Activated naive CD4-positive, alpha-beta T cell treated with anti-CD3 and anti-CD28 coated beads for 36 hours (primary cell): ENCODE measurements around the gene PCCA. TPM values are rescaled to one million over a fixed set of nuclear protein-coding genes. Genes with fewer than 3 reads are reported as not detected.

Experiments
- CTCF ChIA-PET: fragments of 350-600 bp; sonication (Branson Sonifier 250); formaldehyde crosslinking; loops from one replicate; lab custom pipeline; 2021; ENCODE audit warnings: antibody characterized with exemption; lab: Charles Lee
- DNase-seq: peaks from one replicate; pipeline ENCODE4 v3.0.0-alpha.2; 2020
- H3K27ac Mint-ChIP-seq: one replicate; pipeline ENCODE4 v1.8.0; 2021; ENCODE audit warnings: mild to moderate bottlenecking, mixed read lengths
- H3K27me3 Mint-ChIP-seq: one replicate; pipeline ENCODE4 v1.8.0; 2021; ENCODE audit warnings: low read depth, mixed read lengths
- H3K36me3 Mint-ChIP-seq: one replicate; pipeline ENCODE4 v1.8.0; 2021; ENCODE audit warnings: low read depth, mixed read lengths
- H3K4me1 Mint-ChIP-seq: one replicate; pipeline ENCODE4 v1.8.0; 2021; ENCODE audit warnings: low read depth, mixed read lengths
- H3K4me3 Mint-ChIP-seq: one replicate; pipeline ENCODE4 v1.8.0; 2021; ENCODE audit warnings: mild to moderate bottlenecking, moderate library complexity, mixed read lengths
- H3K9me3 Mint-ChIP-seq: one replicate; pipeline ENCODE4 v1.8.0; 2021; ENCODE audit warnings: mixed read lengths
- intact Hi-C: fragments of 100-400 bp; cut with micrococcal nuclease; formaldehyde crosslinking; loops from one replicate; pipeline ENCODE4 v1.15.1; 2023
- total RNA-seq, 2 experiments: library from RNA; stranded (reverse); gene quantifications; one replicate each; pipeline ENCODE4 v1.2.3, GENCODE V29; 2021

PCCA gene
- total RNA-seq, 2 experiments from 2014 or later, result 6.8 to 8.1 TPM

GRCh38 chr13:100392709-100393630 lies 304.1 kb downstream of the PCCA start:
- peaks cover 24% of the 10 kb centered on the region for H3K4me1 Mint-ChIP-seq
- intact Hi-C loops, result loop anchor here (1.0 to 10.0 kb wide), 7 partner anchors 30 to 1234 kb away; partner anchors contain the start of genes GGACT and TMTC4
- H3K27me3 Mint-ChIP-seq, result no peaks in the 10 kb centered on the region
- H3K27ac Mint-ChIP-seq, result no peak overlapping the region
- CTCF ChIA-PET, result no interaction called here
- H3K9me3 Mint-ChIP-seq, result no peaks in the 10 kb centered on the region
- no peaks in the 10 kb centered on the region for H3K36me3 Mint-ChIP-seq
- peak; percentile 88 for DNase-seq
- no peak overlapping the region for H3K4me3 Mint-ChIP-seq

GRCh38 chr13:100394005-100394695 lies 305.3 kb downstream of the PCCA start:
- Mint-ChIP-seq H3K27ac (peak overlapping the region; percentile 20), H3K4me1 (peaks cover 24% of the 10 kb centered on the region), H3K27me3 (no peaks in the 10 kb centered on the region), H3K36me3 (no peaks in the 10 kb centered on the region), H3K4me3 (no peak overlapping the region), H3K9me3 (no peaks in the 10 kb centered on the region)
- DNase-seq, result peak; percentile 32
- CTCF ChIA-PET, result no interaction called here
- intact Hi-C loops, result loop anchor here (1.0 to 10.0 kb wide), 7 partner anchors 25 to 1233 kb away; partner anchors contain the start of gene TMTC4

GRCh38 chr13:100395698-100396373 lies 306.9 kb downstream of the PCCA start:
- H3K36me3 Mint-ChIP-seq, result peaks cover 7% of the 10 kb centered on the region
- no peak for DNase-seq
- H3K9me3 Mint-ChIP-seq, result peaks cover 2% of the 10 kb centered on the region
- intact Hi-C loops, result loop anchor here (10.0 kb wide), 1 partner anchor 279 kb away; the partner anchor contains the start of gene TMTC4
- H3K27ac Mint-ChIP-seq, result no peak overlapping the region
- no peaks in the 10 kb centered on the region for H3K27me3 Mint-ChIP-seq
- H3K4me3 Mint-ChIP-seq, result no peak overlapping the region
- CTCF ChIA-PET, result interaction anchor here (0.6 kb wide), 1 partner anchor 192 kb away, joined by 3 read pairs; no protein-coding TSS in a partner anchor
- peaks cover 24% of the 10 kb centered on the region for H3K4me1 Mint-ChIP-seq

- Mint-ChIP-seq H3K36me3 (peaks cover 11% of the 10 kb centered on the region), H3K9me3 (peaks cover 2% of the 10 kb centered on the region), H3K4me1 (peaks cover 24% of the 10 kb centered on the region), H3K27me3 (no peaks in the 10 kb centered on the region), H3K4me3 (no peak overlapping the region), H3K27ac (no peak overlapping the region)
- no peak for DNase-seq
- intact Hi-C loops, result loop anchor here (10.0 kb wide), 1 partner anchor 278 kb away; the partner anchor contains the start of gene TMTC4
- CTCF ChIA-PET, result no interaction called here
Measured at GRCh38 chr13:100396776-100397175, 307.9 kb downstream of the PCCA start.

GRCh38 chr13:100397627-100398026 lies 308.7 kb downstream of the PCCA start:
- CTCF ChIA-PET, result no interaction called here
- Mint-ChIP-seq H3K36me3 (peaks cover 13% of the 10 kb centered on the region), H3K9me3 (peaks cover 4% of the 10 kb centered on the region), H3K27ac (no peak overlapping the region), H3K4me1 (peaks cover 19% of the 10 kb centered on the region), H3K27me3 (no peaks in the 10 kb centered on the region), H3K4me3 (no peak overlapping the region)
- intact Hi-C loops, result loop anchor here (10.0 kb wide), 1 partner anchor 277 kb away; the partner anchor contains the start of gene TMTC4
- DNase-seq, result no peak

GRCh38 chr13:100398360-100398759 lies 309.5 kb downstream of the PCCA start:
- Mint-ChIP-seq H3K4me3 (no peak overlapping the region), H3K4me1 (peaks cover 13% of the 10 kb centered on the region), H3K27ac (no peak overlapping the region), H3K27me3 (no peaks in the 10 kb centered on the region), H3K9me3 (peaks cover 10% of the 10 kb centered on the region), H3K36me3 (peaks cover 20% of the 10 kb centered on the region)
- CTCF ChIA-PET, result no interaction called here
- intact Hi-C loops, result loop anchor here (10.0 kb wide), 1 partner anchor 276 kb away; the partner anchor contains the start of gene TMTC4
- DNase-seq, result no peak

GRCh38 chr13:100399455-100399854 lies 310.6 kb downstream of the PCCA start:
- Mint-ChIP-seq H3K9me3 (peaks cover 16% of the 10 kb centered on the region), H3K4me1 (peaks cover 4% of the 10 kb centered on the region), H3K27ac (no peak overlapping the region), H3K36me3 (peaks cover 28% of the 10 kb centered on the region), H3K4me3 (no peak overlapping the region), H3K27me3 (no peaks in the 10 kb centered on the region)
- intact Hi-C loops, result loop anchor here (10.0 kb wide), 1 partner anchor 275 kb away; the partner anchor contains the start of gene TMTC4
- CTCF ChIA-PET, result no interaction called here
- DNase-seq, result no peak

- Mint-ChIP-seq H3K4me3 (no peak overlapping the region), H3K4me1 (no peaks in the 10 kb centered on the region), H3K27ac (no peak overlapping the region), H3K27me3 (no peaks in the 10 kb centered on the region), H3K9me3 (peaks cover 31% of the 10 kb centered on the region), H3K36me3 (peaks cover 38% of the 10 kb centered on the region)
- intact Hi-C loops, result no loop called here
- DNase-seq, result no peak
- CTCF ChIA-PET, result no interaction called here
Measured at GRCh38 chr13:100403675-100404074, 314.8 kb downstream of the PCCA start.

- intact Hi-C loops, result no loop called here
- DNase-seq, result no peak
Measured at GRCh38 chr13:100409132-100409531, 320.2 kb downstream of the PCCA start.

GRCh38 chr13:100423375-100423774 lies 334.5 kb downstream of the PCCA start:
- H3K4me3 Mint-ChIP-seq, result no peak overlapping the region
- peaks cover 7% of the 10 kb centered on the region for H3K4me1 Mint-ChIP-seq
- H3K27ac Mint-ChIP-seq, result peak overlapping the region; percentile 61
- DNase-seq, result no peak
- H3K27me3 Mint-ChIP-seq, result no peaks in the 10 kb centered on the region
- H3K36me3 Mint-ChIP-seq, result peaks cover 10% of the 10 kb centered on the region
- CTCF ChIA-PET, result interaction anchor here (1.2 kb wide), 1 partner anchor 173 kb away, joined by 5 read pairs; no protein-coding TSS in a partner anchor
- no peaks in the 10 kb centered on the region for H3K9me3 Mint-ChIP-seq
- intact Hi-C loops, result loop anchor here (1.0 kb wide), 1 partner anchor 31 kb away; no protein-coding TSS in a partner anchor

More at GRCh38 chr13:100409132-100409531, 320.2 kb downstream of the PCCA start:
- Mint-ChIP-seq H3K36me3 (peaks cover 25% of the 10 kb centered on the region), H3K4me3 (no peak overlapping the region), H3K27ac (no peak overlapping the region), H3K4me1 (no peaks in the 10 kb centered on the region), H3K9me3 (peaks cover 34% of the 10 kb centered on the region), H3K27me3 (no peaks in the 10 kb centered on the region)
- CTCF ChIA-PET, result no interaction called here

- intact Hi-C loops, result loop anchor here (1.0 kb wide), 1 partner anchor 11 kb away; no protein-coding TSS in a partner anchor
- Mint-ChIP-seq H3K36me3 (peaks cover 24% of the 10 kb centered on the region), H3K4me3 (no peak overlapping the region), H3K4me1 (peaks cover 4% of the 10 kb centered on the region), H3K27me3 (no peaks in the 10 kb centered on the region), H3K27ac (no peak overlapping the region), H3K9me3 (no peaks in the 10 kb centered on the region)
- CTCF ChIA-PET, result interaction anchor here (0.6 kb wide), 1 partner anchor 414 kb away, joined by 3 read pairs; no protein-coding TSS in a partner anchor
- no peak for DNase-seq
Measured at GRCh38 chr13:100428986-100429385, 340.1 kb downstream of the PCCA start.
